Osteocyte (in vitro differentiated cells): ENCODE data around the gene FUT1. TPM values are rescaled to one million over a fixed set of nuclear protein-coding genes. Genes with fewer than 3 reads are reported as not detected.
"Not testable (repeated sequence)": the region's sequence is repeated elsewhere in the genome, so short reads cannot be mapped to it uniquely, and the experiment has no call there.

Source experiments
- DNase-seq: peaks from one replicate; pipeline ENCODE4 v3.0.0; 2021; ENCODE audit warnings: mixed read lengths; ENCODE audit not compliant: unreplicated experiment; ENCODE audit errors: extremely low spot score
- H3K27ac Mint-ChIP-seq: one replicate; pipeline ENCODE4 v1.8.0; 2021; ENCODE audit warnings: mild to moderate bottlenecking, mixed read lengths; ENCODE audit not compliant: unreplicated experiment
- H3K27me3 Mint-ChIP-seq: one replicate; pipeline ENCODE4 v1.8.0; 2021; ENCODE audit warnings: mixed read lengths; ENCODE audit not compliant: unreplicated experiment
- H3K36me3 Mint-ChIP-seq: one replicate; pipeline ENCODE4 v1.8.0; 2021; ENCODE audit warnings: mixed read lengths; ENCODE audit not compliant: unreplicated experiment
- H3K4me1 Mint-ChIP-seq: one replicate; pipeline ENCODE4 v1.8.0; 2021; ENCODE audit warnings: mixed read lengths; ENCODE audit not compliant: unreplicated experiment
- H3K4me3 Mint-ChIP-seq: one replicate; pipeline ENCODE4 v1.8.0; 2021; ENCODE audit warnings: mild to moderate bottlenecking, moderate library complexity, mixed read lengths; ENCODE audit not compliant: unreplicated experiment
- H3K9me3 Mint-ChIP-seq: one replicate; pipeline ENCODE4 v1.8.0; 2021; ENCODE audit warnings: mixed read lengths; ENCODE audit not compliant: unreplicated experiment
- total RNA-seq: library from RNA; stranded (reverse); gene quantifications from 2 replicates; pipeline ENCODE4 v1.2.1, GENCODE V29; 2021
- TF ChIP-seq, protein P1 (sequence below): fragments of 200-600 bp; sonication (generic); IDR thresholded peaks from 2 replicates; pipeline ENCODE4 v1.5.0; 2021; ENCODE audit warnings: antibody characterized with exemption, mild to moderate bottlenecking, moderate library complexity

FUT1 gene
- total RNA-seq, 1 donor from 2014 or later = 0.11 TPM

DNA sequence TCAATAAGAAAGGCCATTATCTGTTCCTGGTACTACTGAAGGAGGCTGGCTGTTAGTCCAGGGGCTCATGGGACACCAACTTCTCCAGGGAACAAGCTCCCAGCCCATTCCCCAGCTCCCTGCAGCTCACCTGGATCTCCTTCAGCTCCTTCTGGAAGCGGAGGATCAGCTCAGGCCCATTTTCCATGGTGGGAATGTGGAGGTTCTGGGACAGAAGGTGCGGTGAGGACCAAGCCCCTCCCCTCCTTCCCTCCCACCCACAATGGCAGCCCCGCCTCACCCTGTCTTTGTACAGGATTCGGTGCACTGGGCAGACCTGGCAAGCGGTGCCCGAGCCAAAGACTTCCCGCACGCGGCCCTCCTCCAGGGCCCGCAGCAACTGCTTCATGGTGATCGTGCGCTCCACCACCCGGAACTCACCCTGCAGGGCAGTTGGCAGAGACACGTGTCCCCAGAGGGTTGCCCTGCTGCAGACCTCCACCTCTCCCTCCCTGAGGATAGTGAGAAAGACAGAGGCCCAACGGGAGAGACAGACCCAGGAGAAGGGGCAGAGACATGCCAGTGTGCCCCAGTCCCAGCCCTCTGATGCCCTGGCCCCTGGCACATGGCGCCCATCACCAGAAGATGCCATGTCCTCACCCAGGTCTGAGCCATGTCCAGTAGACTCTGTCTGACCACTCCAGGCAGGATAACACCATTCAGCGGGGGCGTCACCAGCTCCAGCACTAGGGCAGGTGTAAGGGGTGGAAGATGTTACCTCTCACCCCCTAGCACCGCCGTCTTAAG, 44.0 kb upstream of the FUT1 start:
- TF ChIP-seq, protein P1, sequence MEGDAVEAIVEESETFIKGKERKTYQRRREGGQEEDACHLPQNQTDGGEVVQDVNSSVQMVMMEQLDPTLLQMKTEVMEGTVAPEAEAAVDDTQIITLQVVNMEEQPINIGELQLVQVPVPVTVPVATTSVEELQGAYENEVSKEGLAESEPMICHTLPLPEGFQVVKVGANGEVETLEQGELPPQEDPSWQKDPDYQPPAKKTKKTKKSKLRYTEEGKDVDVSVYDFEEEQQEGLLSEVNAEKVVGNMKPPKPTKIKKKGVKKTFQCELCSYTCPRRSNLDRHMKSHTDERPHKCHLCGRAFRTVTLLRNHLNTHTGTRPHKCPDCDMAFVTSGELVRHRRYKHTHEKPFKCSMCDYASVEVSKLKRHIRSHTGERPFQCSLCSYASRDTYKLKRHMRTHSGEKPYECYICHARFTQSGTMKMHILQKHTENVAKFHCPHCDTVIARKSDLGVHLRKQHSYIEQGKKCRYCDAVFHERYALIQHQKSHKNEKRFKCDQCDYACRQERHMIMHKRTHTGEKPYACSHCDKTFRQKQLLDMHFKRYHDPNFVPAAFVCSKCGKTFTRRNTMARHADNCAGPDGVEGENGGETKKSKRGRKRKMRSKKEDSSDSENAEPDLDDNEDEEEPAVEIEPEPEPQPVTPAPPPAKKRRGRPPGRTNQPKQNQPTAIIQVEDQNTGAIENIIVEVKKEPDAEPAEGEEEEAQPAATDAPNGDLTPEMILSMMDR = no peak
- peaks cover 35% of the 10 kb centered on the region for H3K4me1 Mint-ChIP-seq
- no peaks in the 10 kb centered on the region for H3K36me3 Mint-ChIP-seq
- H3K4me3 Mint-ChIP-seq = no peak overlapping the region
- peak overlapping the region; percentile 97 for H3K27ac Mint-ChIP-seq
- no peaks in the 10 kb centered on the region for H3K9me3 Mint-ChIP-seq
- no peak for DNase-seq
- H3K27me3 Mint-ChIP-seq = no peaks in the 10 kb centered on the region

DNA sequence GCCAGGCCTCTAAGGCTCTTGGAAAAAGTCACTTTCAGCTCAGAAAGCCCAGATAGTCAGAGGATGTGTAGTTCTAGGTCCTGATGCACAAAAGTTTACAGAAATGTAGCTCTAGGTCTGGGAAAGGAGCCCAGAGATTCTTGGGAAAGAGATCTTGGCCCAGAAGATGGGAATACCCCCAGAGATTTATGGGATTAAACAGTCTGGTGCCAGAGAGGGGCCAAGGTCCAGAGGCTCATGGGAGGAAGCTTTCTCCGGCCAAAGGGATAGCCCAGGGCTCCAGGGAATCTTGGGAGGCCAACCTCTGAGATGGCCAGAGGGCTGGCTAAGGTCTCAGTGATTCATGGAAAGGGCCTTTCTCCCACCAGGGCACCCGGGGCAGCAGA, 43.2 kb upstream of the FUT1 start:
- Mint-ChIP-seq H3K27me3 (no peaks in the 10 kb centered on the region), H3K4me1 (peaks cover 33% of the 10 kb centered on the region), H3K4me3 (no peak overlapping the region), H3K27ac (peak overlapping the region; percentile 97), H3K9me3 (no peaks in the 10 kb centered on the region), H3K36me3 (no peaks in the 10 kb centered on the region)
- no peak for DNase-seq
- TF ChIP-seq, protein P1 = no peak

DNA sequence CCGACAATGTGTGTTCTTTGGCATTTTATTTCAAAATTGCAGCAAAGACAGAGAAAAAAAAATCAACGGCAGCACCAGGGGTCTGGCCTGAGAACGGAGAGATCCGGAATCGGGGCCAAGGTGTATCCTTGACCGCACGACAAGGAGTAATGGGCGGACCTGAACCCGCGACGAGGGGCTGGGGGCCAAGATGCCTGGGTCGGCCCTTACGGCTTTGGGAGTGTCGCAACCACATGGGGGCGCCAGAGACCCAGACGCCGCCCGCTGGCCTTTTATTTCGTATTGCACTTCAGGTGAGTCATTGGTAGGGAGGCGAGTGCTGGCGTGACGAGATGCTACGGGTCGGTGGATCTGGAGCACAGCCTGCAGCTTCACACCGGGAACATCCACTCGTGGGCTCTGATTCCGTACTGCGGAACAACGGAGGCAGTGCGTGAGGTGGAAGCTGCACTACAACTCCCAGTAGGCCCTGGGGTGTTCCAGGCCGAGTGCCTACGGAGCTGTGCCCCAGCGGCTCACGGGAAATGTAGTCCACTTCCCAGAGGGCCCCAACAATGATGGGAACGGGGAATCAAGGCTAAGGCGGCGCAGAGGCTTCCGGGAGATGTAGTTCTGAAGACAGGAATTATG, 42.7 kb upstream of the FUT1 start:
- Mint-ChIP-seq H3K9me3 (no peaks in the 10 kb centered on the region), H3K4me1 (peaks cover 31% of the 10 kb centered on the region), H3K4me3 (peak overlapping the region; percentile 95), H3K27ac (peak overlapping the region; percentile 97), H3K27me3 (no peaks in the 10 kb centered on the region), H3K36me3 (no peaks in the 10 kb centered on the region)
- peak; percentile 97 for DNase-seq
- TF ChIP-seq, protein P1 = peak; percentile 99

- Mint-ChIP-seq H3K4me1 (peaks cover 27% of the 10 kb centered on the region), H3K36me3 (no peaks in the 10 kb centered on the region), H3K9me3 (no peaks in the 10 kb centered on the region), H3K4me3 (peak overlapping the region; percentile 95), H3K27ac (peak overlapping the region; percentile 97), H3K27me3 (no peaks in the 10 kb centered on the region)
- TF ChIP-seq, protein P1 = no peak
- DNase-seq = no peak
Observed at GRCh38 chr19:48794291-48794690, 41.9 kb upstream of the FUT1 start.

GRCh38 chr19:48793271-48793670, 40.8 kb upstream of the FUT1 start:
- TF ChIP-seq, protein P1 = no peak
- Mint-ChIP-seq H3K36me3 (no peaks in the 10 kb centered on the region), H3K27me3 (no peaks in the 10 kb centered on the region), H3K4me3 (no peak overlapping the region), H3K4me1 (peaks cover 17% of the 10 kb centered on the region), H3K9me3 (no peaks in the 10 kb centered on the region), H3K27ac (no peak overlapping the region)
- DNase-seq = no peak

DNA sequence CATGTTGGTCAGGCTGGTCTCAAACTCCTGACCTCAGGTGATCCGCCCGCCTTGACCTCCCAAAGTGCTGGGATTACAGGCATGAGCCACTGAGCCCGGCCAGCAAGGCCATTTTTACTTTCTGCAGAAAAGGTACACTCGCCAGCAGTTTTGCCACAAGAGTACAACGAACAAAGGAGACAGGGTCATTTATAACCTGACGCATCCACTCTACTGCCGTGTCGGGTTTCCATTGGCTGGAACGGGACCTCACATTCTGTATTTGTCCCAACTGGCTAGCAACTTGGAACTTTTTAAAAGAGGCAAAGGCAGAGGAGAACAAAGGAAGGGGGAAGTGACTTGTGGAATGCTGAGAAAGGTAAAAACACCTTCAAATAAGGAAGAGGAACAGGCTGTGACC, 34.9 kb upstream of the FUT1 start:
- H3K27me3 Mint-ChIP-seq, H3K4me3 Mint-ChIP-seq, H3K36me3 Mint-ChIP-seq, H3K27ac Mint-ChIP-seq, DNase-seq, H3K9me3 Mint-ChIP-seq, H3K4me1 Mint-ChIP-seq: not testable (repeated sequence)

DNA sequence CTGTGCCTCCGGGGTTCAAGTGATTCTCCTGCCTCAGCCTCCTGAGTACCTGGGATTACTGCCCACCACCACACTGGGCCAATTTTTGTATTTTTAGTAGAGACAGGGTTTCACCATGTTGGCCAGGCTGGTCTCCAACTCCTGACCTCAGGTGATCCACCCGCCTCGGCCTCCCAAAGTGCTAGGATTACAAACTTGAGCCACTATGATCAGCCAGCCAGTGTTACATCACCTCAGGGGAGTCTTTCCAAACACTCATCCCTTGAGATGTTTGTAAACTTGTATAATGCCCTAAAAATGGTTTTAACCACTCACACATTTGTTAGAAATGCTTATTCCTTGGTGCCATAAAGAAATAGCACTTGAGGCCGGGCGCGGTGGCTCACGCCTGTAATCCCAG, 34.0 kb upstream of the FUT1 start:
- H3K4me3 Mint-ChIP-seq, H3K9me3 Mint-ChIP-seq, H3K27me3 Mint-ChIP-seq, DNase-seq, H3K27ac Mint-ChIP-seq, H3K36me3 Mint-ChIP-seq, H3K4me1 Mint-ChIP-seq: not testable (repeated sequence)
